KMS-11 (cell line): ENCODE measurements around the gene LMNTD2.

Experiments
- H2AFZ ChIP-seq: fragments of 200-600 bp; sonication (generic); 2 replicates; pipeline ENCODE4 v1.6.1; 2016; ENCODE audit warnings: antibody characterized with exemption, mixed run types, low read depth
- H3K27ac ChIP-seq: fragments of 200-600 bp; sonication (generic); 2 replicates; pipeline ENCODE4 v1.6.1; 2016; ENCODE audit warnings: mild to moderate bottlenecking, mixed run types
- H3K27me3 ChIP-seq: fragments of 200-600 bp; sonication (generic); 2 replicates; pipeline ENCODE4 v1.6.1; 2017; ENCODE audit warnings: mild to moderate bottlenecking, low read depth, mixed run types, moderate library complexity; ENCODE audit not compliant: insufficient read depth
- H3K36me3 ChIP-seq: fragments of 200-600 bp; sonication (generic); 2 replicates; pipeline ENCODE4 v1.6.1; 2017; ENCODE audit warnings: mild to moderate bottlenecking, mixed run types; ENCODE audit not compliant: insufficient read depth
- H3K4me1 ChIP-seq: fragments of 200-600 bp; sonication (generic); 2 replicates; pipeline ENCODE4 v1.6.1; 2016; ENCODE audit warnings: mild to moderate bottlenecking, low read depth, mixed run types; ENCODE audit not compliant: poor library complexity, severe bottlenecking
- H3K4me2 ChIP-seq: fragments of 200-600 bp; sonication (generic); 2 replicates; pipeline ENCODE4 v1.7.0; 2016; ENCODE audit warnings: mild to moderate bottlenecking, mixed run types
- H3K4me3 ChIP-seq: fragments of 200-600 bp; sonication (generic); IDR thresholded peaks from 2 replicates; pipeline ENCODE4 v1.6.1; 2017; ENCODE audit warnings: low read depth, low read length, mixed read lengths; ENCODE audit not compliant: insufficient read depth
- H3K79me2 ChIP-seq: fragments of 200-600 bp; sonication (generic); 2 replicates; pipeline ENCODE4 v1.6.1; 2016; ENCODE audit warnings: low read depth, mixed run types; ENCODE audit not compliant: insufficient read depth
- H3K9ac ChIP-seq: fragments of 200-600 bp; sonication (generic); 2 replicates; pipeline ENCODE4 v1.6.1; 2016; ENCODE audit warnings: mild to moderate bottlenecking, mixed run types
- H4K20me1 ChIP-seq: fragments of 200-600 bp; sonication (generic); 2 replicates; pipeline ENCODE4 v1.6.1; 2016; ENCODE audit warnings: mild to moderate bottlenecking, mixed run types; ENCODE audit not compliant: insufficient read depth
- CTCF ChIP-seq: fragments of 200-600 bp; sonication (generic); conservative IDR thresholded peaks from 2 replicates; pipeline ENCODE4 v1.6.1; 2017; ENCODE audit warnings: low read depth, mild to moderate bottlenecking, antibody characterized with exemption, low read length, moderate library complexity, mixed read lengths

LMNTD2 gene

GRCh38 chr11:568306-569157 lies 8.0 kb upstream of the LMNTD2 start:
- H3K4me1 ChIP-seq = peaks cover 3% of the 10 kb centered on the region
- H2AFZ ChIP-seq = peak overlapping the region; percentile 47
- H3K9ac ChIP-seq = peak overlapping the region; percentile 52; the same call in 1 of the 2 replicates
- no peak overlapping the region for H3K4me3 ChIP-seq
- no peak for TF ChIP-seq CTCF
- H3K27me3 ChIP-seq = no peaks in the 10 kb centered on the region
- H4K20me1 ChIP-seq = no peaks in the 10 kb centered on the region
- no peak overlapping the region for H3K27ac ChIP-seq
- H3K36me3 ChIP-seq = no peaks in the 10 kb centered on the region
- no peaks in the 10 kb centered on the region for H3K79me2 ChIP-seq
- H3K4me2 ChIP-seq = peak overlapping the region; percentile 94

GRCh38 chr11:567629-568292 lies 7.2 kb upstream of the LMNTD2 start:
- no peak overlapping the region for H3K9ac ChIP-seq
- H3K79me2 ChIP-seq = no peaks in the 10 kb centered on the region
- no peak overlapping the region for H3K27ac ChIP-seq
- H2AFZ ChIP-seq = peak overlapping the region; percentile 47
- H4K20me1 ChIP-seq = no peaks in the 10 kb centered on the region
- H3K4me2 ChIP-seq = peak overlapping the region; percentile 33
- TF ChIP-seq CTCF = no peak
- no peak overlapping the region for H3K4me3 ChIP-seq
- H3K4me1 ChIP-seq = peaks cover 3% of the 10 kb centered on the region
- no peaks in the 10 kb centered on the region for H3K36me3 ChIP-seq
- no peaks in the 10 kb centered on the region for H3K27me3 ChIP-seq

DNA sequence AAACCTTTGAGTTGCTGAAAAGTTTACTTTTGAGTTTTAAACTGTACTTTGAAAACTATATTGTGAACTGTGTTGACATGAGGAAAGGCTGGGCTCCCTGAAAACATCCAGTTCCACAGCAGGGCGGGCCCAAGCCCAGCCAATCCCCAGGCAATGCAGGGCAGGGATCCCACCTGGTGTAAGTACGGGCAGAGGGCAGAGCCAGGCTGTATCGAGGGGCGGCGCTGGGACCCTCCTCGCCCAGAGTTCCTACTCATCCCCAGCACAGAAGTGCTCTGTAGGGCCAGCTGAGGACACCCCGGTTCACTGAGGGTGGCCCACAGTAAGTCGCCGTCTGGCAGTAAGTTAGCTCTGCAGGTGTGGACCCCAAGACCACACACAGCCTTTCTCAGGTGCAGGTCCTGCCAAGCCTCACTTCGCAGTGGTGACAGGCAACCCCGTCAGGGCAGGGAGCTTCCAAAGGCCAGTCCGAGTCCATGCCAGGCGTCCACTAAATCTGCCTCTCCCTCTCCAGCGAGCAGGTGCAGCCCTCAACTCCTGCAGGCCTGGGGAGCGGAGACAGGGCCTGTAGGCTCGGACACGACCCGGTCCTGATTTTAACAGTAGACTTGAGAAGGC lies 6.6 kb upstream of the LMNTD2 start:
- Histone ChIP-seq H3K4me3 (no peak overlapping the region), H3K36me3 (no peaks in the 10 kb centered on the region), H4K20me1 (no peaks in the 10 kb centered on the region), H3K4me2 (no peak overlapping the region), H3K27ac (no peak overlapping the region), H3K9ac (no peak overlapping the region), H3K27me3 (no peaks in the 10 kb centered on the region), H3K79me2 (no peaks in the 10 kb centered on the region), H3K4me1 (peaks cover 3% of the 10 kb centered on the region), H2AFZ (no peak overlapping the region)
- no peak for TF ChIP-seq CTCF

DNA sequence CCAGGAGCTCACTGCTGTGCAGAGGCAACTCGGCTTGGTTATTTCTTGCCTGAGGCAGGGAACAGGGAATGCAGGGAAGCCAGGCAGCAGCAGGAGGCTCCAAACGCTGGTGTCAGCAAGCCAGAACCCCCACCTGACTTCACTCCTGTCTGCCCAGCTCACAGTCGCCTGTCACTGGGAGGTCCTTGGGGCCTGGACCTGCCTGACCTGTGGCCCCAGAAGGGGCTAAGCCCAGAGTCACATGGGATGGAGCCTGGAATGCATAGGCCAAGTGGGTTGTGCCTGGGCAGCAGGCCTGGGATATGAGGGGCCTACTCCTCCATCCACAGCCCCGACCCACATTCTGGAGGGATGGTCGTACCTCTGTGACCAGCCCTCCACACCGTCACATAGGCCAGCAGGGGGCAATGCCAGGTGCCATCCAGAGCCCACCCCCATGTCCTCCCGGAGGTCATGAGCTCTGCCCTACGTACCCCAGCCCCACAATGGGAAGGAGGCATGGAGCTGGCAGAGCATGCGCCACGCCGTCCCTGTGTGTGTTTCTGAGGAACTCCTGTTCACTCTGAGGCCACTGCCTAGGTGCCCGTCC lies 5.5 kb upstream of the LMNTD2 start:
- no peaks in the 10 kb centered on the region for H3K79me2 ChIP-seq
- no peak overlapping the region for H3K27ac ChIP-seq
- no peak overlapping the region for H2AFZ ChIP-seq
- no peaks in the 10 kb centered on the region for H3K27me3 ChIP-seq
- no peaks in the 10 kb centered on the region for H3K36me3 ChIP-seq
- TF ChIP-seq CTCF = no peak
- H4K20me1 ChIP-seq = no peaks in the 10 kb centered on the region
- no peak overlapping the region for H3K9ac ChIP-seq
- H3K4me2 ChIP-seq = no peak overlapping the region
- no peak overlapping the region for H3K4me3 ChIP-seq
- peaks cover 6% of the 10 kb centered on the region for H3K4me1 ChIP-seq
